ENCODE data around the gene IQCH.

DNA sequence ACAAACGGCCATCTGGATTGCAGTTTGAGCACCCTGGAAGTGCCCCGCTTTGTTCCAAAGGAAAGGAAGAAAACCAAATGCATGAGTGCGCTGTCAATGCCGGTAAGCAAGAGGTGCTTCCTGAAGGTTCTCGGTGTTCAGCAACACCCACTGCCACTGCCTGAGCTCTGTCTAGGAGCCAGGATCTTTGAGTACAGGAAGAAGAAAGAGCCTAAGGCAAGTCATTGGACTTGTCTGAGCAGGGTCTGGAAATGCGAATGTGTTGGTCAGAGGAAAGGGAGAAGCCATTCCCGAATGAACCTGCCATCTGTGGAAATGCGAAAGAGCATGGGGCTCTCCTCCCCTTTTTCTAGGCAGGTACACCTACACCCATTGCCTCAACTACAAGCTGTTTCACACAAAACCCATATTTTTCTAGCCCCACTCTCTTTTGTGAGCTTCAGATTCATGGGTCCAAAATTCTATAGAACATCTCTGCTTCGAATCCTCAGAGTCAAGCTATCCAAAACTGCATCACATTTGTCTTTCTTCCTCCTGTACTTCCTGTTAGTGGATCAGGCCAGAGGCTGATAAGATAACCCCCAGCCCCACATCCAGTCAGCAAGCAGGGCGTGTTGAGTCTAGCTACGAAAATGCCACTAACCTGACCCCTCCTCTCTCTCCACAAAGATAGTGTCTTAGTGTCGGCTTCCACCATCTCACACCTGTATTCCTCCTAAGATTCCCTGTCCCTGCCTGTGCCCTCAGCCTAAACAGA, 210.8 kb downstream of the IQCH start:
- TF ChIP-seq, protein P1, sequence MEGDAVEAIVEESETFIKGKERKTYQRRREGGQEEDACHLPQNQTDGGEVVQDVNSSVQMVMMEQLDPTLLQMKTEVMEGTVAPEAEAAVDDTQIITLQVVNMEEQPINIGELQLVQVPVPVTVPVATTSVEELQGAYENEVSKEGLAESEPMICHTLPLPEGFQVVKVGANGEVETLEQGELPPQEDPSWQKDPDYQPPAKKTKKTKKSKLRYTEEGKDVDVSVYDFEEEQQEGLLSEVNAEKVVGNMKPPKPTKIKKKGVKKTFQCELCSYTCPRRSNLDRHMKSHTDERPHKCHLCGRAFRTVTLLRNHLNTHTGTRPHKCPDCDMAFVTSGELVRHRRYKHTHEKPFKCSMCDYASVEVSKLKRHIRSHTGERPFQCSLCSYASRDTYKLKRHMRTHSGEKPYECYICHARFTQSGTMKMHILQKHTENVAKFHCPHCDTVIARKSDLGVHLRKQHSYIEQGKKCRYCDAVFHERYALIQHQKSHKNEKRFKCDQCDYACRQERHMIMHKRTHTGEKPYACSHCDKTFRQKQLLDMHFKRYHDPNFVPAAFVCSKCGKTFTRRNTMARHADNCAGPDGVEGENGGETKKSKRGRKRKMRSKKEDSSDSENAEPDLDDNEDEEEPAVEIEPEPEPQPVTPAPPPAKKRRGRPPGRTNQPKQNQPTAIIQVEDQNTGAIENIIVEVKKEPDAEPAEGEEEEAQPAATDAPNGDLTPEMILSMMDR (IDR thresholded peaks at IDR 0.05) = no peak
- TF ChIP-seq POLR2A (IDR thresholded peaks at IDR 0.05) = no peak
- no peak for TF ChIP-seq EP300 (IDR thresholded peaks at IDR 0.05)
